A673 (cell line): ENCODE data around the gene KIF17.

Experiments
- EZH2 ChIP-seq: fragments of 200-600 bp; sonication (generic); IDR thresholded peaks from 2 replicates; pipeline ENCODE4 v1.6.1; 2017; ENCODE audit warnings: borderline replicate concordance, low read depth, mild to moderate bottlenecking, mixed read lengths, antibody characterized with exemption, low read length; ENCODE audit not compliant: poor library complexity, severe bottlenecking
- TF ChIP-seq, protein P1 (sequence below): fragments of 300-800, 200-600 bp; sonication (generic); conservative IDR thresholded peaks from 2 replicates; pipeline ENCODE4 v1.5.1; 2017; ENCODE audit warnings: low read depth, mild to moderate bottlenecking, antibody characterized with exemption, low read length, moderate library complexity, mixed read lengths

DNA sequence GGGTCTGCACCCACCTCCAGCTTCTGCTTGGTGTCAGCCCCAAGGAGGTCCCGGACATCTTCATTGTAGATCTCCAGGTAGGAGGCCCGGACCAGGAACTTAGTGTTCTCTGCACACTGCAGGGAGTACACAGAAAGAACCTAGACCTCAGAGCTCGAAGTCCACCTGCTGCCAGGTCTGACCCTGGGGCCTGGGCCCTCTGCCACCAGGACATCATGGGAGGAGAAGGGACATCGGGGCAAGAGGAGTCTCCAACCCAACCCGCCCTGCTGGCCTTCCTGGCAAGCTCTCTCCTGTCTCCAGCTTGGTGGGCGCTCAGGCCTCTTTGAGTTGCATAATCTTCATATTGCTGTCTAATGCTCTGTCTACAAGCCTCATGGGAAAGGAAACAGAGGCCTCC is 4.4 kb downstream of the KIF17 start:
- TF ChIP-seq, protein P1, sequence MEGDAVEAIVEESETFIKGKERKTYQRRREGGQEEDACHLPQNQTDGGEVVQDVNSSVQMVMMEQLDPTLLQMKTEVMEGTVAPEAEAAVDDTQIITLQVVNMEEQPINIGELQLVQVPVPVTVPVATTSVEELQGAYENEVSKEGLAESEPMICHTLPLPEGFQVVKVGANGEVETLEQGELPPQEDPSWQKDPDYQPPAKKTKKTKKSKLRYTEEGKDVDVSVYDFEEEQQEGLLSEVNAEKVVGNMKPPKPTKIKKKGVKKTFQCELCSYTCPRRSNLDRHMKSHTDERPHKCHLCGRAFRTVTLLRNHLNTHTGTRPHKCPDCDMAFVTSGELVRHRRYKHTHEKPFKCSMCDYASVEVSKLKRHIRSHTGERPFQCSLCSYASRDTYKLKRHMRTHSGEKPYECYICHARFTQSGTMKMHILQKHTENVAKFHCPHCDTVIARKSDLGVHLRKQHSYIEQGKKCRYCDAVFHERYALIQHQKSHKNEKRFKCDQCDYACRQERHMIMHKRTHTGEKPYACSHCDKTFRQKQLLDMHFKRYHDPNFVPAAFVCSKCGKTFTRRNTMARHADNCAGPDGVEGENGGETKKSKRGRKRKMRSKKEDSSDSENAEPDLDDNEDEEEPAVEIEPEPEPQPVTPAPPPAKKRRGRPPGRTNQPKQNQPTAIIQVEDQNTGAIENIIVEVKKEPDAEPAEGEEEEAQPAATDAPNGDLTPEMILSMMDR, result no peak
- TF ChIP-seq EZH2, result no peak
